ENCODE measurements around the gene CES5A.
"Not testable (repeated sequence)": the region's sequence is repeated elsewhere in the genome, so short reads cannot be mapped to it uniquely, and the experiment has no call there.

CES5A gene

GRCh38 chr16:55839115-55839514, 36.1 kb downstream of the CES5A start:
- WGBS (ENCODE audit: insufficient coverage) = 0% methylated on average over 1 of the region's 2 CpGs
- peak in 2 of 3 donors; percentile 60 to 62 for DNase-seq
- Histone ChIP-seq H3K4me3 (ENCODE audit: control insufficient read depth in 1 of 7, extremely low read depth in 1 of 7, insufficient read depth in 4 of 7, low read depth in 2 of 7, low read length in 6 of 7) (no peak overlapping the region), H3K36me3 (ENCODE audit: control insufficient read depth in 4 of 4, insufficient read depth in 4 of 4, low read length in 3 of 4) (no peaks in the 10 kb centered on the region), H3K4me1 (ENCODE audit: control extremely low read depth in 1 of 4, control insufficient read depth in 4 of 4, insufficient read depth in 4 of 4, low read length in 3 of 4) (peaks cover 0 to 17% (median 6%) of the 10 kb centered on the region in 4 experiments), H3K27ac (ENCODE audit: insufficient read depth in 1 of 2, low read depth in 1 of 2, low read length in 2 of 2, poor library complexity in 1 of 2, severe bottlenecking in 2 of 2) (no peak overlapping the region), H3K27me3 (replicated peaks in 2 of 5; ENCODE audit: control insufficient read depth in 4 of 5, insufficient read depth in 5 of 5, low read length in 4 of 5) (peaks cover 0 to 3% (median 0%) of the 10 kb centered on the region in 5 experiments), H3K9me3 (ENCODE audit: control extremely low read depth in 1 of 5, control insufficient read depth in 4 of 5, insufficient read depth in 2 of 5, low read depth in 1 of 5, low read length in 4 of 5) (no peaks in the 10 kb centered on the region)
- CTCF ChIA-PET = interaction anchor here (0.9 to 4.2 kb wide), 5 partner anchors 121 to 377 kb away, joined by 3 to 74 read pairs (median 4); no protein-coding TSS in a partner anchor
- POLR2A ChIA-PET = no interaction called here

DNA sequence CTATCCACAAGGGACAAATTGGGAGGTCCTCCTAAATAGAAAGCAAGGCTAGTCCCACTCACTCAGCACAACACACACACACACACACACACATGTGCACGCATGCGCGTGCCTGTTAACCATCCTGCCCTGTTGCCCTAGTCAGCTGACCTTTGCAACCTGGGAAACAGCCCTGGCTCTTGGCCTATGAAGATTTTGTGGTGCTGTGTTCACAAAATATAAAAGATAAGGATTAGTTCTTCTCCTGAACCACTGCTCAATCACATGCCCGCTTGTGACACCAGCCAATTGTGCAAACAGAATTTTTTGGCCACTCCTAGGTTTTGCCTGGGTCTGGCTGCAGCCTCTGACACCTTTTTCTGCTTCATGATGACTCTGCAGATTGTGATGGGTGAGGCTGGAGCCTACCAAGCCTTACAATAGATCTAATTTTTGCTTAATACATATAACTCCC, 39.0 kb downstream of the CES5A start:
- 50% methylated on average over 1 of the region's 4 CpGs for WGBS (ENCODE audit: insufficient coverage)

GRCh38 chr16:55835581-55835980, 39.6 kb downstream of the CES5A start:
- Histone ChIP-seq H3K9me3 (ENCODE audit: control extremely low read depth in 1 of 5, control insufficient read depth in 4 of 5, insufficient read depth in 2 of 5, low read depth in 1 of 5, low read length in 4 of 5) (no peaks in the 10 kb centered on the region), H3K4me3 (ENCODE audit: control insufficient read depth in 1 of 7, extremely low read depth in 1 of 7, insufficient read depth in 4 of 7, low read depth in 2 of 7, low read length in 6 of 7) (no peak overlapping the region), H3K27me3 (replicated peaks in 2 of 5; ENCODE audit: control insufficient read depth in 4 of 5, insufficient read depth in 5 of 5, low read length in 4 of 5) (peaks cover 0 to 2% (median 0%) of the 10 kb centered on the region in 5 experiments), H3K36me3 (ENCODE audit: control insufficient read depth in 4 of 4, insufficient read depth in 4 of 4, low read length in 3 of 4) (no peaks in the 10 kb centered on the region), H3K27ac (ENCODE audit: insufficient read depth in 1 of 2, low read depth in 1 of 2, low read length in 2 of 2, poor library complexity in 1 of 2, severe bottlenecking in 2 of 2) (no peak overlapping the region), H3K4me1 (ENCODE audit: control extremely low read depth in 1 of 4, control insufficient read depth in 4 of 4, insufficient read depth in 4 of 4, low read length in 3 of 4) (peaks cover 0 to 14% (median 6%) of the 10 kb centered on the region in 4 experiments)
- DNase-seq = peak; percentile 17 to 49 (median 39)
- WGBS (ENCODE audit: insufficient coverage) = 27% methylated on average over 1 of the region's 1 CpG
- POLR2A ChIA-PET = no interaction called here
- CTCF ChIA-PET = interaction anchor here (0.8 to 1.5 kb wide), 3 partner anchors 123 to 371 kb away, joined by 3 read pairs; no protein-coding TSS in a partner anchor

More for the DNA sequence above, 39.0 kb downstream of the CES5A start:
- peak; percentile 9 to 62 (median 61) for DNase-seq
- H3K4me3 ChIP-seq (ENCODE audit: control insufficient read depth in 1 of 7, extremely low read depth in 1 of 7, insufficient read depth in 4 of 7, low read depth in 2 of 7, low read length in 6 of 7) = no peak overlapping the region
- H3K9me3 ChIP-seq (ENCODE audit: control extremely low read depth in 1 of 5, control insufficient read depth in 4 of 5, insufficient read depth in 2 of 5, low read depth in 1 of 5, low read length in 4 of 5) = no peaks in the 10 kb centered on the region
- ChIA-PET POLR2A (no interaction called here), CTCF (interaction anchor here (0.8 to 1.5 kb wide), 3 partner anchors 124 to 372 kb away, joined by 3 read pairs; no protein-coding TSS in a partner anchor)
- no peak overlapping the region for H3K27ac ChIP-seq (ENCODE audit: insufficient read depth in 1 of 2, low read depth in 1 of 2, low read length in 2 of 2, poor library complexity in 1 of 2, severe bottlenecking in 2 of 2)
- H3K4me1 ChIP-seq (ENCODE audit: control extremely low read depth in 1 of 4, control insufficient read depth in 4 of 4, insufficient read depth in 4 of 4, low read length in 3 of 4) = peaks cover 0 to 17% (median 6%) of the 10 kb centered on the region in 4 experiments
- no peaks in the 10 kb centered on the region for H3K36me3 ChIP-seq (ENCODE audit: control insufficient read depth in 4 of 4, insufficient read depth in 4 of 4, low read length in 3 of 4)
- H3K27me3 ChIP-seq (replicated peaks in 2 of 5; ENCODE audit: control insufficient read depth in 4 of 5, insufficient read depth in 5 of 5, low read length in 4 of 5) = peaks cover 0 to 3% (median 0%) of the 10 kb centered on the region in 5 experiments

DNA sequence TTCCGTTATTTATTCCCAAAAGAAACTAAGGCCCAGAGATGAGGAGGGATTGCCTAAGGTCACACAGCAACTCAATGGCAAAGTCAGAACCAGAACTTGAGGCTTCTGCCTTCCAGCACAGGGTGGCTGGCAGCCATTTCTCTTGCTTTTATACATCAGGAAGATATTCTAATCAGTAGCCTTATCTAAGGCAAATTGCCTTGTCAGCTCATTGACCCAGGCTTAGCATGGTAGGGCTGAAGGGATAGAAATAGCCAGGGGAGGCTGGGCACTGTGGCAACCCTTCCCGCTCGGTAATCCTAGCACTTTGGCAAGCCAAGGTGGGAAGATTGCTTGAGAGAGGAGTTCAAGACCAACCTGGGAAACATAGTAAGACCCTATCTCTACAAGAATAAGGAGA, 40.0 kb downstream of the CES5A start:
- CTCF ChIA-PET = interaction anchor here (0.8 kb wide), 1 partner anchor 123 kb away, joined by 3 read pairs; no protein-coding TSS in a partner anchor
- not testable (repeated sequence) for H3K27me3 ChIP-seq (replicated peaks in 2 of 5; ENCODE audit: control insufficient read depth in 4 of 5, insufficient read depth in 5 of 5, low read length in 4 of 5)

GRCh38 chr16:55834049-55834448, 41.1 kb downstream of the CES5A start:
- ChIA-PET POLR2A (no interaction called here), CTCF (no interaction called here)
- DNase-seq = no peak
- Histone ChIP-seq H3K4me3 (ENCODE audit: control insufficient read depth in 1 of 7, extremely low read depth in 1 of 7, insufficient read depth in 4 of 7, low read depth in 2 of 7, low read length in 6 of 7) (no peak overlapping the region), H3K27ac (ENCODE audit: insufficient read depth in 1 of 2, low read depth in 1 of 2, low read length in 2 of 2, poor library complexity in 1 of 2, severe bottlenecking in 2 of 2) (no peak overlapping the region), H3K27me3 (replicated peaks in 2 of 5; ENCODE audit: control insufficient read depth in 4 of 5, insufficient read depth in 5 of 5, low read length in 4 of 5) (peaks cover 0 to 2% (median 0%) of the 10 kb centered on the region in 5 experiments), H3K36me3 (ENCODE audit: control insufficient read depth in 4 of 4, insufficient read depth in 4 of 4, low read length in 3 of 4) (no peaks in the 10 kb centered on the region), H3K9me3 (ENCODE audit: control extremely low read depth in 1 of 5, control insufficient read depth in 4 of 5, insufficient read depth in 2 of 5, low read depth in 1 of 5, low read length in 4 of 5) (no peaks in the 10 kb centered on the region), H3K4me1 (ENCODE audit: control extremely low read depth in 1 of 4, control insufficient read depth in 4 of 4, insufficient read depth in 4 of 4, low read length in 3 of 4) (peaks cover 0 to 12% (median 6%) of the 10 kb centered on the region in 4 experiments)
- 100% methylated on average over 4 of the region's 7 CpGs for WGBS (ENCODE audit: insufficient coverage)

More for the DNA sequence above, 40.0 kb downstream of the CES5A start:
- POLR2A ChIA-PET; H3K9me3 ChIP-seq (ENCODE audit: control extremely low read depth in 1 of 5, control insufficient read depth in 4 of 5, insufficient read depth in 2 of 5, low read depth in 1 of 5, low read length in 4 of 5); H3K36me3 ChIP-seq (ENCODE audit: control insufficient read depth in 4 of 4, insufficient read depth in 4 of 4, low read length in 3 of 4); H3K4me3 ChIP-seq (ENCODE audit: control insufficient read depth in 1 of 7, extremely low read depth in 1 of 7, insufficient read depth in 4 of 7, low read depth in 2 of 7, low read length in 6 of 7); H3K27ac ChIP-seq (ENCODE audit: insufficient read depth in 1 of 2, low read depth in 1 of 2, low read length in 2 of 2, poor library complexity in 1 of 2, severe bottlenecking in 2 of 2); DNase-seq: not testable (repeated sequence)
- H3K4me1 ChIP-seq (ENCODE audit: control extremely low read depth in 1 of 4, control insufficient read depth in 4 of 4, insufficient read depth in 4 of 4, low read length in 3 of 4) = peaks cover 0 to 14% (median 6%) of the 10 kb centered on the region in 4 experiments
- WGBS (ENCODE audit: insufficient coverage) = 90% methylated on average over 2 of the region's 3 CpGs

DNA sequence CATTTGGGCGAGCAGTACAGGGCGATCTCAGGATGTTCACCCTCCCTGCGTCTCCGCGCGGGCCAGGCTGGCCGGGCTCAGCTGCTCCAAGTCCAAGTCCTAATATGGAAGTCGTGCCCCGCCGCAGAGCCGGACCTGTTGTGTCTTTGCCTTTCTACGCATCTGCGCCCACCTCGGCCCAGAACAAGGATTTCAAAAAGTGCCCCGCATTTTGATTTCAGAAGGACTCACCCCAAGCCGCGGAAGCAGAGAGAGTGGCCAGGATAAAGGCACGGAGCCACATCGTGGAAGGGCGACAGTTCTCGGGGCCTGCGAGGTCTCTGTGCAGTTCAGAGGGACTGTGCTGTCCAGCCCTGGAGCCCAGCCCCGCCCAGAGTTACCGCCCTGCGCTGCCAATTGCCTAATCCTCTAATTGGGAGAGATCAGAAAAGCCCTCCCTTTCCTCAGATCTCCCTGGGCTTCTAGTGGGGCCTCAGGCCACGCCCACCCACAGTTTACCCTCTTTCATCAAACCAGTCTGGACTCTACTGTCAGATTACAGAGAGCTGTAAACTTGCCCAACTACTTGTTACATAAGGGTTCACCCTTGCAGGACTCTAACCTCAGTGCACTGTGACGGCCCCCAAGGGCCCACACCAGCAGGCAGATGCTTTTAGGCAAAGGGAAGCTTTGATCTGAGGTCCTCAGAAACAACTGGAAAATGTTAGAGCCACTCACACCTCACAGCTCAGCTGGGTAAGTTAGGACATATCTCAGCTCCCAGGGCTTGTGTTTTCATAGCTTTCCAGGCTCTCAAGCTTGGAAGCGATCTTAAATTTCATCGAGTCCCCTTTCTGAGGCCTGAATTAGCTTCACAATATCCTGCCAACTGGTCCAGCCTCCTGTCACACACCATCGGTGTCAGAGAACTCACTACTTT, 42.1 kb downstream of the CES5A start, which contains the start of gene CES1:
CES1 (minus strand) TSS at position 324 of the 919 bp plus-strand sequence; CDS start at position 283, 41 bp downstream.
- no peak within 1 kb of the TSS for H3K4me3 ChIP-seq (ENCODE audit: control insufficient read depth in 1 of 7, extremely low read depth in 1 of 7, insufficient read depth in 4 of 7, low read depth in 2 of 7, low read length in 6 of 7)
- peaks cover 0 to 12% (median 6%) of the 10 kb centered on the region in 4 experiments for H3K4me1 ChIP-seq (ENCODE audit: control extremely low read depth in 1 of 4, control insufficient read depth in 4 of 4, insufficient read depth in 4 of 4, low read length in 3 of 4)
- peaks cover 0 to 2% (median 0%) of the 10 kb centered on the region in 5 experiments for H3K27me3 ChIP-seq (replicated peaks in 2 of 5; ENCODE audit: control insufficient read depth in 4 of 5, insufficient read depth in 5 of 5, low read length in 4 of 5)
- no peak within 1 kb of the TSS for H3K27ac ChIP-seq (ENCODE audit: insufficient read depth in 1 of 2, low read depth in 1 of 2, low read length in 2 of 2, poor library complexity in 1 of 2, severe bottlenecking in 2 of 2)
- no peaks in the 10 kb centered on the region for H3K36me3 ChIP-seq (ENCODE audit: control insufficient read depth in 4 of 4, insufficient read depth in 4 of 4, low read length in 3 of 4)
- no peak for DNase-seq
- no peaks in the 10 kb centered on the region for H3K9me3 ChIP-seq (ENCODE audit: control extremely low read depth in 1 of 5, control insufficient read depth in 4 of 5, insufficient read depth in 2 of 5, low read depth in 1 of 5, low read length in 4 of 5)
- ChIA-PET CTCF (no interaction called here), POLR2A (no interaction called here)
- 77% methylated on average over 29 of the region's 30 CpGs for WGBS (ENCODE audit: insufficient coverage)

DNA sequence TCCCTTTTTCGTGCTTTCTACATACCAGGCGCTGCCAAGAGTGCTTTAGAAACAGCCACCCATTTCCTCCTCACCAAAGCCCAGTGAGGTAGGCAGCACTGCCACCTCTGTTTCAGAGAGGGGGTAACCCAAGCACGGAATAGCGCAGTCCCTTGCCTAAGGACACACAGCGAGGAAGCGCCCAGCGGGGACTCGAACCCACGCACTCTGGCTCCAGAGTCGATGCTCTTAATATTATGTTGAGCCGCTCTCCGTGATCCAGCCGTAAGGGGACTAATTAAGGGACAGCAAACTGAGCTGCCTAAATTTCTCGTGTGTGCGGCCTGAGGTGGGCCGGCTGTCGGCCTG, 42.8 kb downstream of the CES5A start:
- Histone ChIP-seq H3K4me3 (ENCODE audit: control insufficient read depth in 1 of 7, extremely low read depth in 1 of 7, insufficient read depth in 4 of 7, low read depth in 2 of 7, low read length in 6 of 7) (no peak overlapping the region), H3K36me3 (ENCODE audit: control insufficient read depth in 4 of 4, insufficient read depth in 4 of 4, low read length in 3 of 4) (no peaks in the 10 kb centered on the region), H3K9me3 (ENCODE audit: control extremely low read depth in 1 of 5, control insufficient read depth in 4 of 5, insufficient read depth in 2 of 5, low read depth in 1 of 5, low read length in 4 of 5) (no peaks in the 10 kb centered on the region), H3K4me1 (ENCODE audit: control extremely low read depth in 1 of 4, control insufficient read depth in 4 of 4, insufficient read depth in 4 of 4, low read length in 3 of 4) (peaks cover 0 to 12% (median 6%) of the 10 kb centered on the region in 4 experiments), H3K27me3 (replicated peaks in 2 of 5; ENCODE audit: control insufficient read depth in 4 of 5, insufficient read depth in 5 of 5, low read length in 4 of 5) (peaks cover 0 to 2% (median 0%) of the 10 kb centered on the region in 5 experiments), H3K27ac (ENCODE audit: insufficient read depth in 1 of 2, low read depth in 1 of 2, low read length in 2 of 2, poor library complexity in 1 of 2, severe bottlenecking in 2 of 2) (no peak overlapping the region)
- no peak for DNase-seq
- POLR2A ChIA-PET = no interaction called here
- WGBS (ENCODE audit: insufficient coverage) = 86% methylated on average over 17 of the region's 17 CpGs
- CTCF ChIA-PET = no interaction called here
